GM23338 (cell line): ENCODE measurements around the gene TSC22D1.

Experiments
- CREB1 ChIP-seq: fragments of 250-450 bp; sonication (Bioruptor Pico); IDR thresholded peaks from 2 replicates; pipeline ENCODE4 v1.5.0; 2020; ENCODE audit warnings: low read depth, mild to moderate bottlenecking, moderate library complexity
- CTCF ChIP-seq, 2 experiments: fragments of 200-600 bp in 1 of 2; sonication (generic) in 1 of 2; conservative IDR thresholded peaks; 2 replicates each; pipeline versions ENCODE4 v1.5.1 to v1.6.1; 2016 to 2017; ENCODE audit warnings: antibody characterized with exemption in 2 of 2, low read depth in 2 of 2, mild to moderate bottlenecking in 2 of 2, moderate library complexity in 1 of 2
- EZH2 ChIP-seq: fragments of 200-600 bp; sonication (generic); IDR thresholded peaks from one replicate; pipeline ENCODE4 v1.8.0; 2017; ENCODE audit warnings: antibody characterized with exemption, mild to moderate bottlenecking, low read depth; ENCODE audit not compliant: unreplicated experiment
- EZH2phosphoT487 ChIP-seq: fragments of 200-600 bp; sonication (generic); IDR thresholded peaks from one replicate; pipeline ENCODE4 v1.8.1; 2018; ENCODE audit warnings: antibody characterized with exemption; ENCODE audit not compliant: unreplicated experiment
- JUNB ChIP-seq: IDR thresholded peaks from one replicate; pipeline ENCODE4 v1.6.1; 2016; ENCODE audit warnings: antibody characterized with exemption; ENCODE audit not compliant: unreplicated experiment
- NANOG ChIP-seq: IDR thresholded peaks from 2 replicates; pipeline ENCODE4 v1.6.1; 2016; ENCODE audit warnings: antibody characterized with exemption, borderline replicate concordance
- POLR2AphosphoS5 ChIP-seq: IDR thresholded peaks from 2 replicates; pipeline ENCODE4 v1.6.1; 2016; ENCODE audit warnings: antibody characterized with exemption, low read depth
- REST ChIP-seq: IDR thresholded peaks from one replicate; pipeline ENCODE4 v1.6.1; 2018; ENCODE audit warnings: antibody characterized with exemption; ENCODE audit not compliant: unreplicated experiment
- STAT1 ChIP-seq: IDR thresholded peaks from one replicate; pipeline ENCODE4 v1.6.1; 2016; ENCODE audit warnings: antibody characterized with exemption; ENCODE audit not compliant: unreplicated experiment

DNA sequence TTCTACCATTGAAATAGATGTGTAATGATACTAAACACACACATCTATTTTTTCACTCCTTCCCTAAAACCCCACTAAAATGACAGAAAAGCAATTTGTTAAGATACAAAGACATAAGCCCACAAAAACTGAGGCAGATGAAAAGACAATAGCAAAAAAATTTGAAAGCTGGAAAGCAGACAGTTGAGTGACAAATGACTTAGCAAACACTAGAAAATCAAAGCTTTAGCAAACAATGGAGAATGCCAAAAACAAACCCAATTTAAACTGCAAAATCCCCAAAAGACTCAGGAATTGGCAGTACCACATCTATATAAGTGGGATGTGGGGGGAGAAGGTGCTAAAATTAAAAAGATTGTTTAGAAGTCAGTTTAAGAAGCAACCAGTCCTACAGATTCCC, 9.5 kb downstream of the TSC22D1 start:
- TF ChIP-seq EZH2 (no peak), CTCF (conservative IDR thresholded peaks at IDR 0.05; ENCODE audit: low read depth in 2 of 2) (no peak), POLR2AphosphoS5 (no peak), REST (no peak), EZH2phosphoT487 (no peak), NANOG (no peak), JUNB (no peak), CREB1 (no peak), STAT1 (no peak)
